ENCODE data around the gene CHD5.
"Not testable (repeated sequence)": the region's sequence is repeated elsewhere in the genome, so short reads cannot be mapped to it uniquely, and the experiment has no call there.

CHD5 gene

DNA sequence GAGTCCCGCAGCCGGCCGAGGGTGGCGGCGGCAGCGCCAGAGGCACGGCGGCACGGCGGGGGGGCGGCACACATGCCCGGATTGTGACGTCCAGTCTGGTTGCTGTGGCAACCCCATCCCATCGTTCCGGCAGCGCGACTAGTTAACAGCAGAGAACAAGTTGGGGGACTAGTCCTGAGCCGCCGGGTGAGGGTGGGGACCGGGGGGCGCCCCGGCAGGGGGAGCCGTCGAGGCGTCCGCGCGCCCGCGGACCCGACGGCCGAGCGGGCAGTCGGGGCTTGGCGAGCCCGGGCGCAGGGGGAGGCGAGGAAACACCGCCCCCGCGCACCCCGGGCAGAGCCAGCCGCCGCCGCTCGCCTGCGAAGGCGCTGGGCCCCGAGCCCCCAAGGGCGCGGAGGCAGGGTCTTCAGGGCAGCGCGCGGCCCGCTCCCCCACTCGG lies at the start of gene CHD5:
TSS of gene CHD5 (minus strand) at position 54 of the 439 bp plus-strand sequence. CDS start 298 bp downstream, outside the sequence.
- no peak for DNase-seq (ENCODE audit: low spot score)

DNA sequence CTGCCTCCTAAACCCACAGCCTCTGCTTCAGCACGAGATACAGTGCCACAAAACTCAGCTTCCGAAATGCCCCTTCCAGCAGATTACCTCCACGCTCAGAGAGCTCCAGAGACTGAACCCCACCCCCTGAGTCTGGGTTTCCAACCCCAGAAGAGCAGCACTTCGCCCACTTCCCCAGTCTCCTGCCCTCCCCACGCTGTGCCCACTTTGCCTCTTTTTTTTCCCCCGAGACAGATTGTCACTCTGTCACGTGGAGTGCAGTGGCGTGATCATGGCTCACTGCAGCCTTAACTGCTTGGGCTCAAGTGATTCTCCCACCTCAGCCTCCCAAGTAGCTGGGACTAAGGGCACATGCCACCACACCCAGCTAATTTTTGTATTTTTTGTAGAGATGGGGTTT lies 45.5 kb upstream of the CHD5 start:
- DNase-seq (ENCODE audit: low spot score) = no peak

DNA sequence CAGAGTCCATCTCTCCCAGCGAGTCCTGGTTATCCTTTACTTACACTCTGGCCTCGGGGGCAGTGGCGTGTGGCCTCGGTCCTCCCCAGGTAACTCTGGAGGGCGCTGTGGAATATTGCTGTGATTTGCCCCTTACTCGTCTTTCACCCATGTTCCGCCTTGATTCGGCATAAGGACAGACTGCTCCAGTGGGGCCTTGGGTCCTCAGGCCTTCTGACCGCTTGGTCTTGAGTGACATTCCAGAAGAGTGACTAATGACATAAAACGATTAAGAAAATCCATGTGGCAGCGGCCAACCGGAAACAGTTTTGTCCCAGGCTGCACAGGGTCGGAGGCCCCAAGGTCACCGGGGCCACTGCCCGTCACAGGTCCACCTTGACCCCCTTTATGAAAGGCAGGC lies 44.6 kb upstream of the CHD5 start:
- no peak for DNase-seq (ENCODE audit: low spot score)

DNA sequence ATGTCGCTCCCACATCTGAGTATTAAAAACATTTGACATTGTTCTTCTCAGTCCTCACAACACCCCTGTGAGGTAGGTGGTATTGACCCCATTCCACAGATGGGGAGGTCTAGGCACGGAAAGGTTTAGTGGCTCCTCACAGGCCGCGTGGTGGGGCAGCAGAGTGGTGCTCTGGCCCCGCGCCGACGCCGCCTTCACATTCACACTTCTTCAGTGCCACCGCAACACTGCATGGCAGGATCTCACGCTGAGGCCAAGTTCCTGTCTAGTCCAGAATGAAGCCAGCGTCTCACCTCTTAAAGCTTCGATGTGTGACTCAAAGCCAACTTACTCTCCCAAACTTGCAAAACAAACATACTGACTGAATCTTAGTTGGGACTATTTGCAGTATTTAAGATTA lies 43.5 kb upstream of the CHD5 start:
- no peak for DNase-seq (ENCODE audit: low spot score)

DNA sequence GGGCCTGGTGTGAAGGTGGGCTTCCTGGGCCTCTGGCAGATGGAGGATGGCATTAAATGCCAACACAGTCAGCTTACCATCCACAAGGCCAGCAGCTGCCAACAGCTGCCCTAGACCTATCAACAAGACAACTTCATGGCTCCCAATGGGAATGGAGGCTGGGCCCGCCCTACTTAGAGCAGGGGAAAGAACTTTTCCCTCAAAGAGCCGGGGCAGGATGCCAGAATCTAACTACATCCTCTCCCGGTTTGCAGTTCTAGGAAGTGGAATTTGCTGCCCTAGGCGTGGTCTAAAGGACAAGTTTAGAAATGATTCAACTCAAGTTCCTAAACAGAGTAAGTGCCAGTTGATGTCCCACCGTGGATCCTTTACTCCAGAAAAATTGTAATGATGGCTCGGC lies 42.5 kb upstream of the CHD5 start:
- no peak for DNase-seq (ENCODE audit: low spot score)

DNA sequence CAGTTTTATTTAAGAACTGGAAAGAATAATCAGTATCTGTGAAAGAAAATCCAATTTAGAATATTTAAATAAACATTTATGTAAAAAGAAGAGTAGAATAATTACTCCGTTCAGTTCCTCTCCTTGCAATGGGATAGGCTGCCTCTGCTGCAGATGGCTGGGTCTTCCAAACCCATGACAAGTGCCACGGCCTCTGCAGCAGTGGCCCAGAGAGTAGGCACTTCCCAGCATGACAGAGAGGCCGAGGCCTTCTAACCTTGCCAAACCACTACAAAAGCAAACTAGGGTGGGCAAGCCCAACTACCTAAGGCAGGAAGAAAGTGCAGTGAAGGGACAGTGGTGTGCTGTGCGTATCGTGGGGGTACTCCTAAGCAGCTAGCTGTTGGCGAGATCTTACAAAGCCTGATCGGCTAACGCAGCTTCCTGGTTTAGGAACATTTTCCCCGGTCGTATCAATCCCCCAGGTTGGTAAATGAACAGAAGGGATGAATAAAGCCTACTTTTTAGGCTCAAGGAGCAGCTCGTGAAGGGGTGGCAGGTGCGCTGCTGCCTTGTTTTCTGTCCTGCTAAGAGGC lies 41.2 kb upstream of the CHD5 start:
- no peak for DNase-seq (ENCODE audit: low spot score)

DNA sequence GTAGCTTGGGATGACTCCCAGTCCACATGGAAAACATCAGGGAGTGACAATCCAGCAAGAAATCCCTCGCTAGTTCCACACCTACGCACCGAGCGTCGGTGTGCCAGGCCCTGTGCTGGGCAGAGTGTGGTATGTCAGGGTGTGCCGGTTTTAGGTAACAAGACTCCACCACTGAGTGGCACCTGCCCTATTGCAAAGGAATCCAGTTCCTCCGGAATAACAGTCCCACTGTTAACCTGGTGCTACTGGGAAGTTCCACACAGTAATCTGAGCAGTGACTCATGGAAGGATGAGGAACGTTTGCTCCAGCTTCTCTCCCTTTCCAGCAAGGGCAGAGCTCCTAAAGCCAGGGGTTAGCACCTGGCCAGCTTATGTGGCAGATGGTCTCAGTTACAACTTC lies 40.1 kb upstream of the CHD5 start:
- no peak for DNase-seq (ENCODE audit: low spot score)

DNA sequence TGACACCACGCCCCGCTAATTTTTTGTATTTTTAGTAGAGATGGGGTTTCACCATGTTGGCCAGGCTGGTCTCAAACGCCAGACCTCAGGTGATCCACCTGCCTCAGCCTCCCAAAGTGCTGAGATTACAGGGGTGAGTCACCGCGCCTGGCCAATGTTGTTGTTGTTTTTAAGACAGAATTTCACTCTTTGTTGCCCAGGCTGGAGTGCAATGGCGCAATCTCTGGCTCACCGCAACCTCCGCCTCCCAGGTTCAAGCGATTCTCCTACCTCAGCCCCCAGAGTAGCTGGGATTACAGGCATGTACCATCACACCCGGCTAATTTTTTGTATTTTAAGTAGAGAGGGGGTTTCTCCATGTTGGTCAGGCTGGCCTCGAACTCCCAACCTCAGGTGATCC lies 39.5 kb upstream of the CHD5 start:
- not testable (repeated sequence) for DNase-seq (ENCODE audit: low spot score)

DNA sequence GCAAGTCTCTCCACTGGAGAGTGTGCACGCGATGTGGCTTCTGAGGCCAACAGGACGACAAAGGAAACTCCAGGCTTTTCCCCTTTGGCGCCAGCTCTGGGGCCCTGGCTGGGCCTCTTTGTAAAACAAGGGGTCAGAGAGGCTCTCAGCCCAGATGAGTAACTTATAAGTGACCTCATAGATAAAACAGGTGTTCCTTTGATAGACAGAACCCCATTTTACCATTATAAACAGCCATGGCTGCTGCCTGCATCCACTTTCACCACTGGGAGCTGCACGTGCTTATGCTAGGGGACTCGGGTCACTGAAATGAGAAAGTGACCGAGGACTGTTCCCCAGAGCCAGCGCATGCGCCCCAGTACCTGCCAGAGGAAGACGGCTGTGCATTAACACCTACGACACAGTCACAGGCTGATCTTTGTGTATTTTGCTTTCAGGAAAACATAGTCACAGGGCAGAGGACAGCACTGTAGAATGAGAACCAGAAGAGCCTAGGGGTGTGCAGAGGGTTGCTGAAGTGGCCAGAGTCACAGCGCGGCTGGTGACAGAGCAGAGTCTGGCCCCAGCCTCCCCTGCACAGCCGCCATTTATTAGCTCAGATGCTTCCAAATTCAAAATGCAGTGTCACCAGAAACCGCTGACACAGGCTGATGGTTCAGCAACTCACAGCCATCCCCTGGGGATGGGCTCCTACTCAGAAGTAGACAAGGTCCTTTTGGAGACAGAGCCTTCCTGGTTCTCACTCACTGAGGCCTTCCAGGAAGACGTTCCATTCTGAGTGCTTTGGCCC lies 38.4 kb upstream of the CHD5 start:
- DNase-seq (ENCODE audit: low spot score) = no peak

DNA sequence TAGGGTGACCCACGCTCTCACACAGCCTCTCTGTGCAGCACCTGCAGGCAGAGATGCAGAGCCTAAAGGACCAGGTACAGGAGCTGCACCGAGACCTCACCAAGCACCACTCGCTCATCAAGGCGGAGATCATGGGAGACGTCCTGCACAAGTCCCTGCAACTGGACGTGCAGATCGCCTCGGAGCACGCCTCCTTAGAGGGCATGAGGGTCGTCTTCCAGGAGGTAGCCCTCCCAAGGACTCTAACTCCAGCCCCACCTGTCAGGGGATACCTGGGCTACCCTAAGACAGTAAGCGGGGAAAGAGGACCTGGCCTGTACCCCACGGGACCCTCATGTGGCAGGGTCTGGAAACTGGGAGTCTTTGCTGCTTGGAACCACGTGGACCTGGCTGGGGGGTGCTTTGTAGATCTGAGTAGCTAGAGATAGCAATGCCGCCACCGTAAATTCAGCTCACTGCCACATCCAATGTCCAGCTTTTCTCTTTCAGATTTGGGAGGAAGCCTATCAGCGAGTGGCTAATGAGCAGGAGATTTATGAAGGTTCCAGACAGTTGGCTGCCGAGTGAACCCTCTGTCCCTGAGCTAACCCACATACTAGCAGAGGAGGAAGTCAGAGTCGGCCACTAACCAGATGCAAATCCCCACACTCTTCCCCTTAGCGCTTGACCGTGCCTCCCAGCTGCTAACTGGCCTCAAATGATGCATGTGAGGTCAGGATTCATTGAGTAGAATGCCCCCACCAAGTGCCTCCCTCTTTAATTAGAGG lies 32.3 kb upstream of the CHD5 start:
- DNase-seq (ENCODE audit: low spot score) = no peak

DNA sequence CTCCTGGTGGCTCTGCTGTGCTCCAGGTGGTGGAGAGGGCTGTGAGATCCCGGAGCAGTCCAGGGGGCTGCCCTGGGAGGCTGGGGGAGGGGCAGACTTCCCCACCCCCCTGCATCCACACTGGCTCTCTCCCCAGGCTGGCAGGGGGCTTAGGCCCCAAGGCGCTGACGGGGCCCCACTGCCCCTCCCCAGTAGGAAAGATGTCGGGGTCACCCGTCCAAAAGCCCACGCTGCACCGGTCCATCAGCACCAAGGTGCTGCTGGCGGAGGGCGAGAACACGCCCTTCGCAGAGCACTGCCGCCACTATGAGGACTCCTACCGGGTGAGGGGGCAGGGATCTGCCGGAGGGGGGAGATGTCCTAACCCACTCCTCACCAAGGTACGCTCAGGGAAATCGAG lies 31.6 kb upstream of the CHD5 start:
- DNase-seq (ENCODE audit: low spot score) = no peak

DNA sequence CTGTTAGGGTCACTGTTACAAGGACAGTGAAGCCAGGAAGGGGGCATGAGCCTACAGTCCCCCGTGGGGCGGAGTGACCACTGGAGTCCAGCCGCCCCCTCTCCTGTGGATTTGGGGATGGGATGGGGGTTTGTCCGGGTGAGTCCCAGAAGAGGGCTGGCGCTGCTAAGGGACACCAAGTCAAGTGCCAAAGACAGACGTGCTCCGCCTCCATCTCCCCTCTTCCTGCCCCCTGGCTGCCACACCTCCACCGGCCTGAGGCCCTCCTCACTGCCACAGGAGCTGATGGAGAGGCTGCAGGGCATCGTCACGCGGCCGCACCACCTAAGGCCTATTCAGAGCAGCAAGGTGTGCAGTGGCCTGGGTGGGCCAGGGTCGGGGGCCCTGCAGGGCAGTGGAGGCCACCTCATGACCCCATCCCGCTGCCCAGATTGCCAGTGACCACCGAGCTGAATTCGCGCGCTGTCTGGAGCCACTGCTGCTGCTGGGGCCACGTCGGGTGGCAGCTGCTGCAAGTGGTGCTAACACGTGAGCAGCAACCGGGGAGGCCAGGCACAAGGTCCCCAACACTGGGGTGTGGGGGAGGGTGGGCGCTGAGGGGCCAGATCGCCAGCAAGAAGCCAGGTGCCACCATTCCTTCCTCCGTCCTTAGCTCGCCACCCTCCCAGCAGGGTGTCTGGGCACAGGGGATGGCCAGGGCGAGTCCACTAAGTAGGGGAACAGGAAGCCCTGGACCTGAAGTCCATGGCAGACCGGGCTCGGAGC lies 30.7 kb upstream of the CHD5 start:
- DNase-seq (ENCODE audit: low spot score) = no peak

DNA sequence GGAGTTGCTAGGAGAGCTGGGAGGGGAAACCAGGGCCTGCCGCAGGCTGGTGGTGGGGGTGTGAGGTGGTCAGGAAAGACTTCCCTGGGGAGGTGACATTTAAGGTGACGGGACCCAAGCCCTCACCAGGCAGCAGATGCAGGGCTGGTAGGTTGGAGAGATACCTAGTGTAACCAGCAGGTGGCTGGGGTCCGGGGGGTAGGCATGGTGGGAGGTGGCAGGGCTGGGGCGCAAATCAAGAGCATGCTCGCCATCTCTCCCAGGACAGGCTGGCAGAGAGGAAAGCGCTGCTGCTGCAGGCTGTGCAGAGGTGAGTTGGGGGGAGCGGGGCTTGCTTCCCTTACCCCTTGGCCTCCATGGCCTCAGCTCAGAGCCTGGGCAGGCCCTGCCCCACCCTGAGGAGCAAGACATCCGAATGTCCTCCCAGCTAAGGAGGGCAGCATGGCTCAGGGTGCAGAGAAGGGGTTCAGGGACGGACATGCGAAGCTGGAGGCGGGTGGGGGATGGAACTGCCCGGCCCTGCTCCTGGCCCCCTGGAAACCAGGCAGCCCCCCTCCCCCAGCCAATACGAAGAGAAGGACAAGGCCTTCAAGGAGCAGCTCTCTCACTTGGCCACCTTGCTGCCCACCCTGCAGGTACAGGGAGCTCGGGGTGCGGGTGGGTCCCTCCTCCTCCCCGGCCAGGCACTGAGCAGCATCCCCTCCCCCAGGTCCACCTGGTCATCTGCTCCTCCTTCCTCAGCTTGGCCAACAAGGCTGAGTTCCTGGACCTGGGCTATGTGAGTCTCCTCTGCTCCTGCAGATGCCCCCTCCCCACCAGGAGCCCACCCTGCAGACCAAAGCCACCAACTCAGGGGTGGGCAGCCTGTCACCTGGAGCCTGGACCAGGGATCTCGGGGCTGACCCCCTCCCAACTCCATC lies 29.8 kb upstream of the CHD5 start:
- no peak for DNase-seq (ENCODE audit: low spot score)

DNA sequence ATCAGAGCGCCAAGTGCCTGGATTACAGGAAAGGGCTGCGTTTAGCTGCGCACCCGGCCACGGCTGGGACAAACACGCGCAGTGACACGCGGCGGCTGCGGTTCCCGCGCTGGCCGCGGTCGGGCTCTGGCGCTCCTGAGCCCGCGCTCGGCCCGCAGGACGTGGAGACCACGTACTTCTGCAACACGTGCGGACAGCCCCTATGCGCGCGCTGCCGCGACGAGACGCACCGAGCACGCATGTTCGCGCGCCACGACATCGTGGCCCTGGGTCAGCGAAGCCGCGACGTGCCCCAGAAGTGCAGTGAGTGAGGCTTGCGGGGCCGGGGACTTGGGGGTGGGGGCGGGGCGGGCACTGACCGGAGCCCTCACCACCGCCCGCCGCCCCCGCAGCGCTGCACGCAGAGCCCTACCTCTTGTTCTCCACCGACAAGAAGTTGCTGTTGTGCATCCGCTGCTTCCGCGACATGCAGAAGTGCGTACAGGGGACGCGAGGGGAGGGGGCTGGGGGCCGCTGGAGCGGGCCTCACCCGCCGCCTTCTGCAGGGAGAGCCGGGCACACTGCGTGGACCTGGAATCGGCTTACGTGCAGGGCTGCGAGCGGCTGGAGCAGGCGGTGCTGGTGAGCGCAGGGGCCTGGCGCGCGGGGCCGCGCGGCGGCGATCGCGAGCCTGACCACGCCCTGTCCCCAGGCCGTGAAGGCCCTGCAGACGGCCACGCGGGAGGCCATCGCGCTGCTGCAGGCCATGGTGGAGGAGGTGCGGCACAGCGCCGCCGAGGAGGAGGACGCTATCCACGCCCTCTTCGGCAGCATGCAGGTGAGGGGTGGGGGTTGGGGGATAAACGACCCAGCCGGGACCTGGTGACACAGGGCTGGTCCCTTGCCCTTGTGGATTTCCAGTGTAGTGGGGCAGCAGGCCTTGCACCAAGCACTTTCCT lies 28.9 kb upstream of the CHD5 start:
- no peak for DNase-seq (ENCODE audit: low spot score)

DNA sequence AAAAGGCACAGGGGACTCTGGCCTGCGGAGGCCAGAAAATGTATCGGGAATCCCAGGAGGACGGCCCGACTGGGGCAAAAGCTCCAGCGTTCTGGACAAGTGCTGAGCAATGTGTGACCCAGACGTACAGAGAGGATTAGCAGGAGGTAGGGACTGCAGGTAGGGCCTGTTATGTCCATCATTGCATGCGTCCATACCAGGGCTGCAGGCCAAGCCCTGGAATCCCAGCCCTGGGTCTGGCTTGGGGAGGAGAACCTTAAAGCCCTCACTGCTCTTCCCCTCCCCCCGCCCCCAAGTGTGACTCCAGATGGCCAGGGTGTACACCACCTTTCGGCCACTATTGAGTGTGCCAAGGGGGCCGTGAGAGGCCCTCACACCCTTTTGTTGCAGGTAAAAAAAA lies 27.8 kb upstream of the CHD5 start:
- no peak for DNase-seq (ENCODE audit: low spot score)

DNA sequence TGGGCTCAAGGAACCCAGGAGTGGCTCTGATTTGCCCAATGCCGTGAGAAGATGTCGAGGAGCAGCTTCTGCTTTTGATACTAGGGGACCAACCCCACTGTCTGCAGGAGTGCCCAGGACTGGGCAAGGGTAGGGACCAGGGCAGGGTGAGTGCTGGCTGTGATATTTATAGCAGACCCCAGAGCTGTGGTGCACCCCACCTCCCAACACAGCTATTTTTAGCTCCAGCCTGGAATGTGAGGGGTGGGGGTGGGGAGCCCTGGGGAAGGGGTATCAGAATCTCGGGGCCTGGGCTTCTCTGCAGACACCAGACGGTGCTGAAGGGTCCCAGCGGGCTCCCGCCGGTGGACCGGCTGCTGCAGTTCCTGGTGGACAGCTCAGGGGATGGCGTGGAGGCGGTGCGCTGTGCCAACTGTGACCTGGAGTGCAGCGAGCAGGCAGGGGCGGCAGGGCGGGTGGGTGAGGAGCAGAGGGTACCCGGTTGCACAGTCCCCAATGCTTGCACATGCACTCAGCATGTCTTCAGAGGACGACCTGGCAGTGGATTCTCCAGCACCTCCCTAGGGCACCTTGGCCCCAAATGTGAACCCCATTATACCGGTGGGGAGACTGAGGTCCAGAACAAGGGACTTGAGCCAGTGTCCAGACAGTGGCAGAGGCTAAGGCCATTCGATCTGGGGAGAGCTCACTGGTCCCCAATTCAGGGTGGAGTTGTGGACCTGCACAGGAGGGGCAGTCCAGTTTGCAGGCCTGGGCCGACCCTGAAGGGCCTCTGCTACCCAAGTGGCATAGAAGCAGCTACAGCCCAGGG lies 27.2 kb upstream of the CHD5 start:
- DNase-seq (ENCODE audit: low spot score) = no peak

DNA sequence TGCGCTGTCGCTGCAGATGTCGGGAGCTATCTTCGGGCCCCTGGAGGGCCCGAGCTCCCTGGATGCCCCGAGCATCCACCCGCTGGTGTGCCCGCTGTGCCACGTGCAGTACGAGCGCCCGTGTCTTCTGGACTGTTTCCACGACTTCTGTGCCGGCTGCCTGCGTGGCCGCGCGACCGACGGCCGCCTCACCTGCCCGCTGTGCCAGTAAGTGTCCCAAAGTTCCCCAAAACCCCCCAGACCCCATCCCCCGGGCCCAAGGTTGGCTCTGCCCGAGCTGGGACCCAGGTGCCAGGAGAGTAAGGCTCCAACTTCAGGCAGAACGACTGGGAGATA lies 26.4 kb upstream of the CHD5 start:
- DNase-seq (ENCODE audit: low spot score) = no peak

DNA sequence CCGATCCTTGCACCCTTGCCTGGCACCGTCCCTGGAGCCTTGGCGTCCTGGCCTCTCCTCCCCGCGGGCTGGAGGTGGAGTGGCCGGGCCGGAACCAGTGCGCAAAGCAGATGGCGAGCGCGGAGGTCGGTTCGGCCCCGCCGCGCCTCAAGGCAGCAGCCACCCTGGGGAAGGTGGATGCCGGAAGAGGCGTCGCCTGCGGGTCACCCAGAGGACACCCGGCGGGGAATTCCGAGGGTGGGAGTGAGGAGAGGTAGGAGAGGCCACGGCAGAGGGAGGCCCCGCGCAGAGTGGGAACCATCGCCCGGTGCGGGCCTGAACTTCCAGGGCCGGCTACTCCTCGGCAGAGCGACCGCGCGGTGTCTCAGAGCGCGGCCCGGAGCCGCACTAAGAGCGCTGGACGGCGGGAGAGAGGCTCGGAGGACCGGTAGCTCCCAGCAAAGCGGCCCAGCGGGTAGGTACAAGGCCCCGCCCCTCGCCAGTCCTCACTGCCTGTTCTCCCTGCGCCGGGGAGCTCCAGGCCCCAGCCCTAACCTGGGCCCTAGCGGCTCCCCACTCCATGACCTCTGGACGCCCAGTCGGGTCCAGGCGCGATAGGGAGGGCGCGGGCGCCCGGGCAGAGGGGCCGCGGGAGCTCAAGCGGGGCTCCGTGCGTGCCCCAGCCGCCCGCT lies 25.9 kb upstream of the CHD5 start, which contains the start of gene RNF207:
TSS of gene RNF207 (plus strand) at position 271 of the 671 bp plus-strand sequence. CDS start 417 bp downstream, outside the sequence.
- no peak for DNase-seq (ENCODE audit: low spot score)

DNA sequence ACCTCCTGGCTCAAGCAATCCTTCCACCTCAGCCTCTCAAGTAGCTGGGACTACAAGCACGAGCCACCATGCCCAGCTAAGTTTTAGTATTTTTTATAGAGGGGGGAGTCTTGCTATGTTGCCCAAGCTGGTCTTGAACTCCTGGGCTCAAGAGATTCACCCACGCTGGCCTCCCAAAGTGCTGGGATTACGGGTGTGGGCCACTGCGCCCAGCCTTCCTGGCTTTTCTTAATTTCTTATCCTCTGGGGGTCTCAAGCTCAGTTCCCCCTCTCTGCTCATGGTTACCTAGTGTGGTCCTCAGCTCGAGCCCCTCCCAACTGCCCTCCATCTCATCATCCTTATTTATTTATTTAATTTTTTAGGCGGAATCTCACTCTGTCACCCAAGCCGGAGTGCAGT lies 22.1 kb upstream of the CHD5 start:
- no peak for DNase-seq (ENCODE audit: low spot score)
